NCI-H460 (cell line): ENCODE results near the gene ACSL3. TPM values are rescaled to one million over a fixed set of nuclear protein-coding genes. Genes with fewer than 3 reads are reported as not detected.

Experiments
- total RNA-seq: library from RNA; depleted of rRNA; stranded (reverse); fragments of >200 nt; shearing (Covaris generic); gene quantifications from 2 replicates; pipeline ENCODE4 v1.2.3, GENCODE V29; 2014; rRNA removed

Gene ACSL3
- total RNA-seq, 1 experiment from 2014 or later, result 165 TPM

Other genes with a start within 250 kb of the ACSL3 start
- 101 and 103 TPM in 2 replicates for gene FARSB, start 204.9 kb upstream of the ACSL3 start, total RNA-seq
- not detected in 2 replicates for gene MOGAT1, start 189.4 kb upstream of the ACSL3 start, total RNA-seq
- gene KCNE4, start 191.2 kb downstream of the ACSL3 start, total RNA-seq, result 201 and 213 TPM in 2 replicates